ENCODE data around the gene MASP1.

Gene MASP1

DNA sequence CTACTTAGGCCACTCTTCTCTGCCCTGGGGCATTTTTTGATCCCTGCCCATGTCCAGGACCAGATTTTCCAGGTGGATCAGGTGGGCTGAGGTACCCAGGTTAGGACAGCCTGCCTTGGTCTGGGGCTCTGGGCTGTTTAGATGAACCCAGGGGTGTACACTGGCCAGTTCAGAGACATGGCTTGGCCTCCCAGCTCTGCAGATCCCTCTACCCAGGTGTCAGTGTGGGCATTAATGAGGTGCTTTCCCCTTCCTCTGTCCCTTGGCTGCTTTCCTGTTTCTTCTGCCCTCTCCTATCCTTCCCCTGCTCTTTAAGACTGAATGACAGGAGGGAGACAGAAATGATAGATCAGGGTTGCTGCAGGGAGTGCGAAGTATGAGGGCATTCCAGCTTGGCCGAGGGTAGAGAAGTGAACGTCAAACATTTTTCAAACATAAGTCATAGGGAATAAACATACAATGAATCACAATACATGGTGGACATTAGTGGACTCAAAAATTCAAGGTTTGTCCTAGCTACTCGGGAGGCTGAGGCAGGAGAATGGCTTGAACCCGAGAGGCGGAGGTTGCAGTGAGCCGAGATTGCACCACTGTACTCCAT lies 63.8 kb downstream of the MASP1 start:
- TF ChIP-seq CTCF (IDR thresholded peaks at IDR 0.05; ENCODE audit: extremely low read depth, insufficient read depth, missing control alignments), result no peak
- no peak for DNase-seq (ENCODE audit: low spot score)
- in situ Hi-C loops (cut with MboI; ENCODE audit: low pct_unique_long_range_greater_than_20kb, low sequenced_read_pairs, unreplicated experiment), result no loop called here

GRCh38 chr3:187223799-187224198 lies 67.7 kb downstream of the MASP1 start:
- in situ Hi-C loops (cut with MboI; ENCODE audit: low pct_unique_long_range_greater_than_20kb, low sequenced_read_pairs, unreplicated experiment), result no loop called here
- TF ChIP-seq CTCF (IDR thresholded peaks at IDR 0.05; ENCODE audit: extremely low read depth, insufficient read depth, missing control alignments), result no peak
- DNase-seq (ENCODE audit: low spot score), result no peak

GRCh38 chr3:187222801-187223200 lies 68.7 kb downstream of the MASP1 start:
- DNase-seq (ENCODE audit: low spot score), result no peak
- in situ Hi-C loops (cut with MboI; ENCODE audit: low pct_unique_long_range_greater_than_20kb, low sequenced_read_pairs, unreplicated experiment), result no loop called here
- TF ChIP-seq CTCF (IDR thresholded peaks at IDR 0.05; ENCODE audit: extremely low read depth, insufficient read depth, missing control alignments), result no peak

DNA sequence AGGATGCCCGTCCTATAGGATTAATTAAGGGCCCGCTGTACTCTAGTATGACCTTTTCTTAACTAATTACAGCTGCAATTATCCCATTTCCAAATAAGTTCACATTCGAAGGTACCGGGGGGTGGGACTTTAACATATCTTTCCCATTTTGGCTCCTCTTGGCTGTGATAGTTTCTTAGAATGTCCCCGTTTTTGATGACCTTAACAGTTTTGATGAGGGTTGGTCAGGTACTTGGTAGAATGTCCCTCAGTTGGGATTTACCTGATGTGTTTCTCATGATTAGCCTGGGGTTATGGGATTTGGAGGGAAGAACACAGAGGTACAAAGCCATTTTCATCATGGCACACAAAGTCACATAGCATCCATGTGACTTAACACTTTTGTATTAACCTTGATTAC lies 76.1 kb downstream of the MASP1 start:
- TF ChIP-seq CTCF (IDR thresholded peaks at IDR 0.05; ENCODE audit: extremely low read depth, insufficient read depth, missing control alignments), result no peak
- no peak for DNase-seq (ENCODE audit: low spot score)
- in situ Hi-C loops (cut with MboI; ENCODE audit: low pct_unique_long_range_greater_than_20kb, low sequenced_read_pairs, unreplicated experiment), result no loop called here

DNA sequence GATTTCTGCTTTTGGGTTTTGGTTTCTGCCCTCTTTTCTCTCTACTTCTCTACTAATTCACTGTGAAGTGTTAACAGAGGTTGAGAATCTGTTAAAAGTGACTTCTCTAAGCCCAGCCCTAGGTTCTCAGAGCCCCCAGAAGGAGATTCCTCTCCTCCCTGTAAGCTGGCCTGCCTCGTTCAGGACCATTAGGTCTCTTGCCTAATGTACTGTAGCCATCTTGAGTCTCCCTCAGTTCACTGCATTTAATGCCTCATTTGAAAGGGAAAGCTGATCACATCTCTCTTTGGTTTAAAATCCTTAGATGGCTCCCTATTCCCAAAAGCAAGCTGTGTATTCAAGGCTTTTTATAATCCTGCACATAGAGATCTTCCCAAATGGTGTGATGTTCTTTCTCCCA lies 77.9 kb downstream of the MASP1 start:
- TF ChIP-seq CTCF (IDR thresholded peaks at IDR 0.05; ENCODE audit: extremely low read depth, insufficient read depth, missing control alignments), result no peak
- DNase-seq (ENCODE audit: low spot score), result no peak
- in situ Hi-C loops (cut with MboI; ENCODE audit: low pct_unique_long_range_greater_than_20kb, low sequenced_read_pairs, unreplicated experiment), result no loop called here

GRCh38 chr3:187212705-187213104 lies 78.8 kb downstream of the MASP1 start:
- in situ Hi-C loops (cut with MboI; ENCODE audit: low pct_unique_long_range_greater_than_20kb, low sequenced_read_pairs, unreplicated experiment), result no loop called here
- TF ChIP-seq CTCF (IDR thresholded peaks at IDR 0.05; ENCODE audit: extremely low read depth, insufficient read depth, missing control alignments), result no peak
- DNase-seq (ENCODE audit: low spot score), result no peak

DNA sequence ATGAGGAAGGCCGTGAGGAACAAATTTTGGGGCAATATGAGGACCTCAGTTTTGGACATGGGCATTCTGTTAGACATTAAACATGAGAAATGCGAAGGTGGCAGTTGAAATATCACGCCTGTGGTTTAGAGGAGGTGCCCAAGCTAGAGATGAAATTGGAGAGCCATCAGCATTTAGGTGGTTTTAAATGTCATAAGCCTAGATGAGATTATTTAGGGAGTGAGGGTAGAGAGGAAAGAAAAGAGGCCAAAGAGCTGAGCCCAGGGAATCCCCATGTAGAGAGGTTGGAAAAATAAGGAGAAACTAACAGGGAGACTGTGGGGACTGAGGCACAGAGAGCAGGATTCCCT lies 79.4 kb downstream of the MASP1 start:
- no peak for DNase-seq (ENCODE audit: low spot score)
- in situ Hi-C loops (cut with MboI; ENCODE audit: low pct_unique_long_range_greater_than_20kb, low sequenced_read_pairs, unreplicated experiment), result no loop called here
- TF ChIP-seq CTCF (IDR thresholded peaks at IDR 0.05; ENCODE audit: extremely low read depth, insufficient read depth, missing control alignments), result no peak
